ENCODE data around the gene PRELID3B. TPM values are rescaled to one million over a fixed set of nuclear protein-coding genes. Genes with fewer than 3 reads are reported as not detected.

The PRELID3B gene
- total RNA-seq, 1 experiment from 2014 or later: 196 TPM

DNA sequence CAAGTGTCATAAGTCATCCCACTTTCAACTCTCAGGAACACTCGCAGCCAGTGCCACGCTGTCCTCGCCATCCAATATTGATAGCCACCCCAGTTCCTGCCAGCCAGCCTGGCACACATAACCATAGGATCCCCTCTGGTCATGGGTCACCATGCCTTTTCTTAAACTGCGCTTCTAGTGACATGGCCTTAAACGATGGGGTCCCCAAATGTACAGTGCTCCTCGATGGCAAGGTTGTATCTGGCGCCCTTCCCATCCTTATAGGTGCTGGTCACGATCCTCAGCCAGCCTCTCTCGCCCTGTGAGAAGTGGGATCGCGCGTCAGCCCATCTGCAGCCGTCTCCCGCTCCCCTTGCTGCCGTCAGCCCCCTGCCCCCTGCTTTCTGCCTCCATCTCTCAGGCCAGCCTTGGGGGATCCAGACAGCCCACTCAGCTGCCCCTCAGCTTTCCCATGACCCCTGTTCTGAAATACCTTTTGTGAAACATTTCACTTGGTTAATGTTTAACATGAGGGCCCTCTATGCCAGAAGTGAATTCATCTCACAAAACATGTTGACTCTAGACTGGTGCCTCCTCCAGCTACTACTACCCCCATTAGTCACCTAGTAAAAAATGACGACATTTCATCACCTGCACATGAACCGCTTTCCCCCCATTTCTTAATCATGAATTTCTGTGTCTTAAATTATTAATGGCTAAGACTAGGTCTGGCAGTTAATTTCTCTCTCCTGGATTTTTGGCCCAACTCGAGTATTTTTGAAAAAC lies 46.9 kb downstream of the PRELID3B start:
- DNase-seq (ENCODE audit: low spot score): no peak

DNA sequence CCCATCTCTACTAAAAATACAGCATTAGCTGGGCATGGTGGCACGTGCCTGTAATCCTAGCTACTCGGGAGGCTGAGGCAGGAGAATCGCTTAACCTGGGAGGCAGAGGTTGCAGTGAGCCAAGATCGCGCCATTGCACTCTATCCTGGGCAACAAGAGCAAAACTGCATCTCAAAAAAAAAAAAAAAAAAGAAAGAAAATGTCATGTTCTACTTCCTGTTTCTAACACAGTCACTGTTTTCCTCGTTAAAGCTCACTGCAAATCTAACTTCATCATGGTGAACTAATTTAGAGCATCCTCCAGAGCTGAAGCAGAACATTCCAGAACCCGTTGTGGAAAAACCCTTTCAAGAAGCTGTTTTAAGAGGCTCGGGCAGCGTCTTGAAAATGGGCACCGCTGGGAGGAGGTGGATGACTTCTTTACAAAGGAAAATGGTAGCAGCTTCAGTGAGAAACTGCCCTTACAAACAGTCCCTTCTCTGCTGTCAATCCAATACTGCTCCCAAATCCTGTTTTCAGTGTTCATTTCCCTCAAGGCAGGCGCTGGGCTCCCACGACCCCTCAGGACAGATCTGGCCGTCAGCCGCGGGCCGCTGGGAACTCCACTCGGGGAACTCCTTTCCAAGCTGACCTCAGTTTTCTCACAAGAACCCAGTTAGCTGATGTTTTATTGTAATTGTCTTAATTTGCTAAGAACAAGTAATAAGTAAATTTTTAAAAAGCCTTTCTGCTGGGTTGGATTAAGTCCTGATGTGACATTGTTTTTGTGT lies 48.0 kb downstream of the PRELID3B start:
- DNase-seq (ENCODE audit: low spot score): no peak

DNA sequence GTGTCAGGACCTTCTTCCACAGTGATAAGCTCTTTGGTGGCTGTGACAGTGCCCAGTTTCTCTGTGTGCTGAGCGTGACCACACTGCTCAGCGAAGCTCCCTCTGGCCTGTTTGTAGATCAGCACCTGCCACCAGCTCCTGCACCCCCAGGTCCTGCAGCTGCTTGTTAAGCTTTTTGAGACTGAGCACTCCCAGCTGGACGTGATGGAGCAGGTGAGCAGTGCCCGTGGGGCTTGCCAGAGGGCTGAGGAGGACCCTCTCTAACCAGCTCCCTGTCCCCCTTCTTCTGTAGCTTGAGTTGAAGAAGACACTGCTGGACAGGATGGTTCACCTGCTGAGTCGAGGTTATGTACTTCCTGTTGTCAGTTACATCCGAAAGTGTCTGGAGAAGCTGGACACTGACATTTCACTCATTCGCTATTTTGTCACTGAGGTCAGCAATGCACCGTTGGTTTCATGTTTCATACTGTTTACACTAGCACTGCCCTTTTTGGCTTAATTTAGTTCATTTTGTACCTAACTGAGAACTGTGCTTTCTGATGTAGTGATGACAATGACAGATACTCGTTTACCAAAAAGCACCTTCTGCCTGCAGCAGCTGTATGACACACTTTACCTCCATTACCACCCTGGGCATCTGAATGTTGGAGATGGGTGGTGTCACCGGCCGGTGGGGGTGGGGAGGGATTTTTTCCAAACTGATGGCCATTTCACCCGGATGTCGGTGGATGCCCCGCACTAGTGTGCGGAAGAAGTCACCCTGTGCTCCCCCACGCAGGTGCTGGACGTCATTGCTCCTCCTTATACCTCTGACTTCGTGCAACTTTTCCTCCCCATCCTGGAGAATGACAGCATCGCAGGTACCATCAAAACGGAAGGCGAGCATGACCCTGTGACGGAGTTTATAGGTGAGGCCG lies 49.0 kb downstream of the PRELID3B start:
- no peak for DNase-seq (ENCODE audit: low spot score)

DNA sequence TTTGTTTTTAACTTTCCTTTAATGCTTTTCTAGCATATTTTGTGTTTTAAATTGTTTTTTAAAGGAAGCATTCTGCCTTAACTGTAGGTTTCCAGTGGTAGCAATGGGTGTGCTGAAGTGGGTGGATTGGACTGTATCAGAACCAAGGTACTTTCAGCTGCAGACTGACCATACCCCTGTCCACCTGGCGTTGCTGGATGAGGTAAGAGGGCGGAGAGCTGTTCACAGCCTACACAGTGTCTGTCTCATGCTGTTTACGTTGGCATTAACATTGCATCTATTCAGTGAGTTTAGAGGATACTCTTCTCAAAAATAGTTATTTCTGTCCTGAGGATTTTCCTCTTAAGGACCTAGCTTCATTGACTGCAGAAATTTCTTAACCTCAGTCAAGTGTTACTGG lies 49.7 kb downstream of the PRELID3B start:
- DNase-seq (ENCODE audit: low spot score): no peak

DNA sequence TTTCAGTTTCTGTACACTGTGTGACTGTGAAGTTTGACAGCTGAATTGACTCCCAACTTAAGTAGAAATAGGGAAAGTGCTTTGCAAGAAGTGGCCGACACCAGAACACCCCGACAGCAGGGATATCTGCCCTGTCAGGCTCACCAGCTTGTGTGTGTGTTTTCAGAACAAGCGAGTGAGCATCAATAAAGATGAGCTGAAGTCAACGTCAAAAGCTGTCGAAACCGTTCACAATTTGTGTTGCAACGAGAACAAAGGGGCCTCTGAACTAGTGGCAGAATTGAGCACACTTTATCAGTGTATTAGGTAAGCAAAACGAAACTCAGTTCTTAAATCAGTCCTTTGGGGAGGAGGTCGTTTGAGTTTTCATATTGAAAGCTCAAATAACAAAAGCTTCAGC lies 50.9 kb downstream of the PRELID3B start:
- DNase-seq (ENCODE audit: low spot score): no peak

DNA sequence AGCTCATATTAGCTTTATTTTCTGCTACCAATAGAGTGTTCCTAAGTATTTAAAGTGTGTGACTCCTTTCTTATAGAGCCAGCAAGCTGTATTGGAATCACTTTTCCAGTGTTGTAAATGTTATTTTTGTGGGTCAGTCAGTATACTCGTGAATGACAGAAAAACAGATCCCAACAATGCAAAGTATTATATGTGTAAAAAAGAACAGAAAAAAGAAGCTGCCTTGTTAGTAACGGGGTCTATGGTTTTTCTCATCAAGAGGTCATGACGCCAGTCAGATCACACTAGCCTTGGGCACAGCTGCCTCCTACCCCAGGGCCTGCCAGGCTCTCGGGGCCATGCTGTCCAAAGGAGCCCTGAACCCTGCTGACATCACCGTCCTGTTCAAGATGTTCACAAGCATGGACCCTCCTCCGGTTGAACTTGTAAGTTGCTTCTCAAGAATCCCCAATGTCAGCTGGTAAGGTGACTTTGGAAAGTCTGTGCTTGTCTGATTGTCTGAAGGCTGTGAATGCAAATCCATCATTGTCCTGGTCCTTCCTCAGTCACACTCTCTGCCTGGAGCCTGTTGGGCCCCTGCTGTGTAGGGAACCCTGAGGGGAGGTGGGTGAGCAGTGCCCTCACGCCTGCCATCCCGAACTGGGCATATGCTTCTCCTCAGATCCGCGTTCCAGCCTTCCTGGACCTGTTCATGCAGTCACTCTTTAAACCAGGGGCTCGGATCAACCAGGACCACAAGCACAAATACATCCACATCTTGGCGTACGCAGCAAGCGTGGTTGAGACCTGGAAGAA lies 51.7 kb downstream of the PRELID3B start:
- no peak for DNase-seq (ENCODE audit: low spot score)

DNA sequence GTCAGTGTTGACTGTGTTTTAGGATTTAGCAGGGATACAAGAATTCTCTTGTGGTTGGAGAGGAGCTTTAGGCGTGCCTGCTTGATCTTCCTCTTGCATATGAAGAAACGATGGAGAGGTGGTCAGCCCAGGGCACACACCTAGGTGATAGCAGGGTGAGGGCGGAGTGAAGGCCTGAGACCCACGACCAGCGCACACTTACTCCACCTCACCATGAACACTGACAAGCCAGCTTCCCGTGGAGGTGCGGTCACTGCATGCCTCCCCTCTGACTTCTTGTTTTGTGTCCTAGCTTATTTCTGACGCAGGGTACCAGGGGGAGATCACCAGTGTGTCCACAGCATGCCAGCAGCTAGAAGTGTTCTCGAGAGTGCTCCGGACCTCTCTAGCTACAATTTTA lies 53.4 kb downstream of the PRELID3B start:
- DNase-seq (ENCODE audit: low spot score): no peak

DNA sequence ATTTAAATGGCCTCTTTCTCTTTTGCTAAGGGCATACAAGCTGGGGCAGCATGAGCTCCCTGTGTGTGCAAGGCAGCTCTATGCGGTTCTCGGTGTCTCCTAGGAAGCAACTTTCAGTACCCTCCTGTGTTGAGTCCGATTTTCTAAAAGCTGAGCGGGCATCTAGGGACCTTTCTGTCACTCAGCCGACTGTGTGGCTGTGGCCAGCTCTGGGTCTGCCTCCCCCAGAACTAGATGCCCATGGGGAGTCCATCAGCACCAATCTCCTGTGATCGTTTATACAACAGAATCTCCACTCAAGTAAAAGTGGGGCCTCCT lies 54.1 kb downstream of the PRELID3B start:
- DNase-seq (ENCODE audit: low spot score): no peak

DNA sequence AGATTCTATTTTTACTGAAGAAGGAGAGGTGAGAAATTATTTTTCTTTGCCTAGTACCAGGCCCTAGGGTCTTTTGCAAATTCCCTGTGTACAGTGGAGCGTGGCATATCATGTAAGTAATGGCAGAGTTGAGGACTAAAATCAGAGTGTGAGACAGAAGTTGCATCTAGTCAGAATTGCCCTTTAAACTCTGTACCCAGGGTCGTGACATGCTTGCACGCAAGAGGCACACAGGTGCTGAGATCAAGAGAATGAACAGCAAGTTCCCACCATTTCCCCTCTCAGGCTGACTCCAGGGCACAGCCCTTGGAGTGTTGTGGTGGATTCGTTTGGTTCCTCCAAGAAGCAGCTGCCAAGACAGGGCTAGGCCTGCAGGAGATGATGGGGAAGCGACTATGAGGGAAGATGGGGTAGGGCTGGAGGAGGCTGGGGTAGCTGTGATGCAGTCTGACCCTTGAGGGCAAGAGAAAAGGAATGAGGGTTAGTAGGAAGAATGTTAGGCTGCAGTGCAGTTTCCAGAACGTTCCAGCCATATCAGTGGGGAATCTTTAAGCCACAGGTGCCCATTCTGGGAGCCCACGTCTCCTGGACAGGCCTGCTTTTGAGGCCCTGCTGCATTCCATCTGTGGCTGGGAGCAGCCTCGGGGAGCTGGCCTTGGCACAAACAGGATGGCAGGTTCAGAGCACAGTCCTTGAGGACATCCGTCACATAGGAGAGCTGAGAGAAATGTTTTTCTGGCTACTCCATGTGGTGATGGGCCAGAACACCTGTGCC lies 54.6 kb downstream of the PRELID3B start:
- DNase-seq (ENCODE audit: low spot score): no peak

DNA sequence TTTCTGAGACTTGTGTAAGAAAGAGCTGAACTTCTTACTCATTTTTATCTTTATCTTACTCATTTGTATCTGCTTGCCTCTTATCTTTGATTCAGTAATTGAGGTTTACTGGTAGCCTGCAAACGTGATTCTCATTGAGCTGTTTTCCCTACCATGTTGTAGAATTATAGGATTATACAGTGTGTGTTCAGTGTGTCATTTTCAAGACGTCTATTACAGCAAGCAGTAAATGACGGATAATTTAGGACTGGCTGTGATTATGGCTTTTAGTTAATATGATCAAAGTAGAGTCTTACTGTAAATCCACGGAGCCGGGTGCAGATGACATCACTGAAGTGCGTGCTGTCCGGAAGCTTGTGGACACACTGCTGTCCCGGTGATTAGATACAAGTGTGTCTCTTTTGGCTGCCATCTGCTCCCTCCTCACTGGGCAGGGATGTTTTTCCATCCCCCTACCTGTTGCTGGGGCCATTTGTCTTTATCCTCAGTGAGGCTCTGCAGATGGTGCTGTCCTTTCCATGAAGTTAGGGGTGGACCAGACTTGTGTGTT lies 55.5 kb downstream of the PRELID3B start:
- DNase-seq (ENCODE audit: low spot score): no peak

DNA sequence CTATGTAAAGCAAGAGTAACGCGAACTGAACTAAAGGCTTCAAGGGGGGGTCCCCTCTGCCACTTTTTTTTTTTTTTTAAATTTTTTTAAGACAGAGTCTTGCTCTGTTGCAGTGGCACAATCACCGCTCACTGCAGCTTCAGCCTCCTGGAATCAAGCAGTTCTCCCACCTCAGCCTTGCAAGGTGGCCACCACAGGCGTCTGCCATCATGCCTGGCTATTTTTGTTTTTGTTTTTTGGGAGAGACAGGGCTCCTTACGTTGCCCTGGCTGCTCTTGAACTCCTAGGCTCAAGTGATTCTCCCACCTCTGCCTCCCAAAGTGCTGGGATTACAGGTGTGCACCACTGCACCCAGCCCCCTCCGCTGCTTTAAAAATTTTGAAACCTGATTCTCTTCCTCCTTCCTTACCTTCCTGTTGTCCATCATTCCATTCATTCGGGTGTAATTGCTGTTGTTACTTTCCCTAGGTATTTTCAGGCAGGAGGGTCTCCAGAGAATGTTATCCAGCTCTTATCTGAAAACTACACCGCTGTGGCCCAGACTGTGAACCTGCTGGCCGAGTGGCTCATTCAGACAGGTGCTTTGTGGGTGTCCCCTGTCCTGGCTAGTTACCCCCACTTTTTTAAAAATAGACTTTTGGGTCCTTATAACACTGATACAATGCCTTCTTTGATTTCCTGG lies 56.2 kb downstream of the PRELID3B start:
- DNase-seq (ENCODE audit: low spot score): no peak

DNA sequence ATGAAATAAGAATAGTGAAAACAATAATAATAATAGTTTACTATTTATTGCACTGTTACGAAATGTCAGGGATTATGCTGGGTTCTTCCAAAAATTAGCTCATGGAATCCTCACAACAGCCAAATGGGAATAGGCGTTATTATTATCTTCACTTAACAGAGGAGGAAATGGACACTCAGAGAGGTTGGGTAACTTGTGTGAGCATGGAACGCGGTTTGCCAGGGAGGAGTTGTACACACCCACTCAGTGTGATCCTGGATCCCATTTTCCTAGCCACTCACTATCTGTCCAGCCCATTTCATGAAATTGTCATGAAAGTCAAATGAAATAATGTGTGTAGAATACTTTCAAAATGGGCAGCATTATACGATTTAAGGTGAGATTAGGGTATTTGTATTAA lies 56.9 kb downstream of the PRELID3B start:
- DNase-seq (ENCODE audit: low spot score): no peak

DNA sequence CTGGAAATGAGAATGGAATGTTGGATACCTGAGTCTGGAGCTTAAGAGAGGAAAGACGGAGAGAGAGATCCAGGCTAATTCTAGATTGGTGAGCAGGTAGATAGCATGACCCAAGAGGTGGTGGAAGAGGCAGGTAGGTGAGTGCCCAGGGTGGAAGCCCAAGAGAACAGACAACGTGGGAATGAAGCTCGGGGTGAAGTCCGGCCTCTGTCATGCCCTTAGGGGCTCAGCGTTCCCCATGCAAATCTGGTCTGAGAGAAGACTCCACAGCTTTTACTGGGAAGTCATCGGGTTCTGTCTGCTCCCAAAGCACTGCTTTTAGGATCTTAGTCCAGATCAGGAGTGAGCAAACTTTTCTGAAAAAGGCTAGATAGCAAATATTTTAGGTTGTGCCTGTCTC lies 57.9 kb downstream of the PRELID3B start:
- DNase-seq (ENCODE audit: low spot score): no peak

Other genes starting within 250 kb of the PRELID3B start
- 1.1 and 1.8 TPM in 2 replicates for gene GNAS-AS1, start 191.9 kb downstream of the PRELID3B start, total RNA-seq (2014; rRNA removed; shearing (Covaris generic))
- gene GNAS, start 190.1 kb downstream of the PRELID3B start, total RNA-seq (2014; rRNA removed; shearing (Covaris generic)): 416 and 436 TPM in 2 replicates
- 81.4 and 102 TPM in 2 replicates for gene NELFCD, start 61.5 kb downstream of the PRELID3B start, total RNA-seq (2014; rRNA removed; shearing (Covaris generic))
- gene CTSZ, start 35.5 kb downstream of the PRELID3B start, total RNA-seq (2014; rRNA removed; shearing (Covaris generic)): 228 and 320 TPM in 2 replicates
- gene TUBB1, start 23.4 kb downstream of the PRELID3B start, total RNA-seq (2014; rRNA removed; shearing (Covaris generic)): 0.36 and 0.64 TPM in 2 replicates
- gene ATP5F1E, start 10.5 kb downstream of the PRELID3B start, total RNA-seq (2014; rRNA removed; shearing (Covaris generic)): 37.0 and 41.4 TPM in 2 replicates
- gene ZNF831, start 121.0 kb upstream of the PRELID3B start, total RNA-seq (2014; rRNA removed; shearing (Covaris generic)): not detected in 2 replicates